GM18907 (cell line): Measurements from ENCODE around the gene EPG5.
"Not testable (repeated sequence)": the region's sequence is repeated elsewhere in the genome, so short reads cannot be mapped to it uniquely, and the experiment has no call there.

Experiments used
- ATAC-seq: cut with Tn5 transposase; IDR thresholded peaks from one replicate; pipeline ENCODE4 v1.9.1; 2021; ENCODE audit warnings: mild to moderate bottlenecking, moderate library complexity; ENCODE audit not compliant: unreplicated experiment

Gene EPG5

GRCh38 chr18:45841765-45842442 lies 125.2 kb downstream of the EPG5 start:
- ATAC-seq, result no peak

- ATAC-seq, result no peak
Observed at GRCh38 chr18:45841060-45841764, 125.9 kb downstream of the EPG5 start.

GRCh38 chr18:45839414-45840395 lies 127.4 kb downstream of the EPG5 start:
- peak; percentile 50 for ATAC-seq

- ATAC-seq, result no peak
Observed at GRCh38 chr18:45838302-45839070, 128.6 kb downstream of the EPG5 start.

- ATAC-seq, result peak; percentile 55
Observed at GRCh38 chr18:45837283-45838070, 129.7 kb downstream of the EPG5 start.

- ATAC-seq, result no peak
Observed at GRCh38 chr18:45836242-45837205, 130.6 kb downstream of the EPG5 start.

GRCh38 chr18:45835057-45835636 lies 132.0 kb downstream of the EPG5 start:
- ATAC-seq, result no peak

GRCh38 chr18:45834306-45834705 lies 132.8 kb downstream of the EPG5 start:
- no peak for ATAC-seq

GRCh38 chr18:45833846-45834245 lies 133.3 kb downstream of the EPG5 start:
- no peak for ATAC-seq

GRCh38 chr18:45830917-45831316 lies 136.2 kb downstream of the EPG5 start:
- ATAC-seq, result no peak

GRCh38 chr18:45829855-45830254 lies 137.3 kb downstream of the EPG5 start:
- ATAC-seq, result no peak

- no peak for ATAC-seq
Observed at GRCh38 chr18:45828917-45829811, 138.0 kb downstream of the EPG5 start.

- not testable (repeated sequence) for ATAC-seq
Observed at GRCh38 chr18:45826716-45827115, 140.4 kb downstream of the EPG5 start.

GRCh38 chr18:45826084-45826483 lies 141.0 kb downstream of the EPG5 start:
- ATAC-seq, result no peak

GRCh38 chr18:45825258-45826044 lies 141.7 kb downstream of the EPG5 start, which contains the start of gene SIGLEC15:
TSS of gene SIGLEC15 (plus strand) at chr18:45825675. CDS start at chr18:45825729, 54 bp downstream.
- no peak for ATAC-seq

- no peak for ATAC-seq
Observed at GRCh38 chr18:45821711-45822110, 145.4 kb downstream of the EPG5 start.
